Astrocyte (in vitro differentiated cells and primary cell): ENCODE results near the gene IL1RL2. TPM values are rescaled to one million over a fixed set of nuclear protein-coding genes. Genes with fewer than 3 reads are reported as not detected.

Source experiments
- DNase-seq: peaks from one replicate; pipeline ENCODE4 v3.0.0-alpha.2; 2010; ENCODE audit warnings: low read depth
- FAIRE-seq: peaks from 2 replicates; lab custom pipeline; 2011; peaks lifted over from hg19 to GRCh38; lab: Jason Lieb, UNC
- H2AFZ ChIP-seq: 2 replicates; pipeline ENCODE4 v1.6.0; 2012; ENCODE audit warnings: low read depth, low read length, inconsistent platforms
- H3K27ac ChIP-seq: 2 replicates; pipeline ENCODE4 v1.5.1; 2011; ENCODE audit warnings: low read depth, low read length, inconsistent platforms
- H3K27me3 ChIP-seq: 2 replicates; pipeline ENCODE4 v1.6.0; 2011; ENCODE audit warnings: low read length, inconsistent platforms; ENCODE audit not compliant: insufficient read depth
- H3K36me3 ChIP-seq: 2 replicates; pipeline ENCODE4 v1.5.1; 2011; ENCODE audit warnings: low read length, inconsistent platforms; ENCODE audit not compliant: insufficient read depth
- H3K4me1 ChIP-seq: 2 replicates; pipeline ENCODE4 v1.5.1; 2011; ENCODE audit warnings: low read length, inconsistent platforms; ENCODE audit not compliant: insufficient read depth
- H3K4me2 ChIP-seq: 2 replicates; pipeline ENCODE4 v1.6.0; 2012; ENCODE audit warnings: low read length, inconsistent platforms
- H3K4me3 ChIP-seq: 2 replicates; pipeline ENCODE4 v1.5.1; 2011; ENCODE audit warnings: low read depth, mild to moderate bottlenecking, low read length, inconsistent platforms; ENCODE audit not compliant: insufficient read depth
- H3K79me2 ChIP-seq: 2 replicates; pipeline ENCODE4 v1.6.0; 2012; ENCODE audit warnings: mild to moderate bottlenecking, low read length, inconsistent platforms; ENCODE audit not compliant: insufficient read depth
- H3K9ac ChIP-seq: 2 replicates; pipeline ENCODE4 v1.6.0; 2012; ENCODE audit warnings: mild to moderate bottlenecking, low read length, inconsistent platforms
- H3K9me3 ChIP-seq: 2 replicates; pipeline ENCODE4 v1.5.1; 2012; ENCODE audit warnings: low read depth, mild to moderate bottlenecking, low read length, inconsistent platforms; ENCODE audit not compliant: insufficient read depth
- H4K20me1 ChIP-seq: 2 replicates; pipeline ENCODE4 v1.6.0; 2012; ENCODE audit warnings: low read length, inconsistent platforms; ENCODE audit not compliant: insufficient read depth
- H3K27ac Mint-ChIP-seq: one replicate; pipeline ENCODE4 v1.8.0; 2021; ENCODE audit warnings: mild to moderate bottlenecking, mixed read lengths; ENCODE audit not compliant: unreplicated experiment
- H3K27me3 Mint-ChIP-seq: one replicate; pipeline ENCODE4 v1.8.0; 2021; ENCODE audit warnings: low read depth, mixed read lengths; ENCODE audit not compliant: unreplicated experiment
- H3K36me3 Mint-ChIP-seq: one replicate; pipeline ENCODE4 v1.8.0; 2021; ENCODE audit warnings: low read depth, mixed read lengths; ENCODE audit not compliant: unreplicated experiment
- H3K4me1 Mint-ChIP-seq: one replicate; pipeline ENCODE4 v1.8.0; 2021; ENCODE audit warnings: low read depth, mixed read lengths; ENCODE audit not compliant: unreplicated experiment
- H3K4me3 Mint-ChIP-seq: one replicate; pipeline ENCODE4 v1.8.0; 2021; ENCODE audit warnings: mild to moderate bottlenecking, moderate library complexity, mixed read lengths; ENCODE audit not compliant: unreplicated experiment
- H3K9me3 Mint-ChIP-seq: one replicate; pipeline ENCODE4 v1.8.0; 2021; ENCODE audit warnings: mild to moderate bottlenecking, mixed read lengths; ENCODE audit not compliant: unreplicated experiment
- EZH2 ChIP-seq: IDR thresholded peaks from 2 replicates; pipeline ENCODE4 v1.6.1; 2012; ENCODE audit warnings: mild to moderate bottlenecking, low read length, inconsistent platforms; ENCODE audit not compliant: insufficient read depth
- total RNA-seq: library from RNA; stranded (reverse); gene quantifications from 2 replicates; pipeline ENCODE4 v1.2.1, GENCODE V29; 2021
- TF ChIP-seq, protein P1 (sequence below): IDR thresholded peaks from 2 replicates; pipeline ENCODE4 v1.5.1; 2011; ENCODE audit warnings: low read depth, mild to moderate bottlenecking, inconsistent platforms, low read length, moderate library complexity; ENCODE audit not compliant: insufficient read depth

The IL1RL2 gene
- total RNA-seq, 1 donor from 2014 or later, result 0.43 TPM

DNA sequence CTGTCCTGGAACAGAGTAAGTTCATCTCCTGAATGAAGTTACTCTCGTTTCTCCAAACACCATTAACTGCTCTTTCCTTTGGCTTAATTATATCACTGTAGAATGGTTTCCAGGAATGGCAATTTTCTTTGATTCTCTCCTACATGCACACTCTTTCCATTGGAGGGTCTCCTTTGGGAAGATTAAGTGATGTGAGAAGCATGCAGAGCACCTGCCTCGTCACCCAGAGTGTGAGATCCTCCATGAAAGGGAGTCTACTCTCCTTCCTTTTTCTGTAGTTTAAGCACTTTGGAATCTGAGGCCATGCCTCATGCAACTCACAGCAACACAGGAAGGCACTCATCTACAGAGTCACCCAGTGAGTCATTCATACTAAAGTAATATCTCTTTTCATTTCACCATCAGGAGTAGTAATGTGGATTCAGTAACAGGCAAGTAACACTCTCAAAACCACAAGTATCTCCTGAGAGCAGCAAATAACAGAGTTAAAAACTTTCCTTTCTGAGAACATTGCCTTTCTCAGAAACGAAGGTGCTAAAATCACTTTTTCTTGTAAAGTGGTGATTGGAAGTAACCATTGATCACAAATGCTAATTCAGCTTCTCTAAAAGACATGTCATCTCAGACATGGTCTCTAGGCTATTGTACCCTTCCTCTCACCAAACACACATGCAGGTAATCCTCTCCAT lies 71.7 kb downstream of the IL1RL2 start:
- DNase-seq (peak; percentile 97), FAIRE-seq (peak; percentile 97)
- TF ChIP-seq, protein P1, sequence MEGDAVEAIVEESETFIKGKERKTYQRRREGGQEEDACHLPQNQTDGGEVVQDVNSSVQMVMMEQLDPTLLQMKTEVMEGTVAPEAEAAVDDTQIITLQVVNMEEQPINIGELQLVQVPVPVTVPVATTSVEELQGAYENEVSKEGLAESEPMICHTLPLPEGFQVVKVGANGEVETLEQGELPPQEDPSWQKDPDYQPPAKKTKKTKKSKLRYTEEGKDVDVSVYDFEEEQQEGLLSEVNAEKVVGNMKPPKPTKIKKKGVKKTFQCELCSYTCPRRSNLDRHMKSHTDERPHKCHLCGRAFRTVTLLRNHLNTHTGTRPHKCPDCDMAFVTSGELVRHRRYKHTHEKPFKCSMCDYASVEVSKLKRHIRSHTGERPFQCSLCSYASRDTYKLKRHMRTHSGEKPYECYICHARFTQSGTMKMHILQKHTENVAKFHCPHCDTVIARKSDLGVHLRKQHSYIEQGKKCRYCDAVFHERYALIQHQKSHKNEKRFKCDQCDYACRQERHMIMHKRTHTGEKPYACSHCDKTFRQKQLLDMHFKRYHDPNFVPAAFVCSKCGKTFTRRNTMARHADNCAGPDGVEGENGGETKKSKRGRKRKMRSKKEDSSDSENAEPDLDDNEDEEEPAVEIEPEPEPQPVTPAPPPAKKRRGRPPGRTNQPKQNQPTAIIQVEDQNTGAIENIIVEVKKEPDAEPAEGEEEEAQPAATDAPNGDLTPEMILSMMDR, result no peak
- TF ChIP-seq EZH2, result no peak
- Histone ChIP-seq H3K36me3 (no peaks in the 10 kb centered on the region), H3K4me3 (no peak overlapping the region), H3K79me2 (no peaks in the 10 kb centered on the region), H3K4me1 (peaks cover 10% of the 10 kb centered on the region), H3K9ac (peak overlapping the region; percentile 28), H2AFZ (no peak overlapping the region), H3K27me3 (no peaks in the 10 kb centered on the region), H3K4me2 (peak overlapping the region; percentile 48), H3K9me3 (no peaks in the 10 kb centered on the region), H4K20me1 (no peaks in the 10 kb centered on the region), H3K27ac (peak overlapping the region; percentile 68)
- H3K36me3 Mint-ChIP-seq, result no peaks in the 10 kb centered on the region
- H3K4me3 Mint-ChIP-seq, result peak overlapping the region; percentile 63
- peak overlapping the region; percentile 100 for H3K27ac Mint-ChIP-seq
- H3K9me3 Mint-ChIP-seq, result peaks cover 1% of the 10 kb centered on the region
- peaks cover 28% of the 10 kb centered on the region for H3K4me1 Mint-ChIP-seq
- no peaks in the 10 kb centered on the region for H3K27me3 Mint-ChIP-seq

DNA sequence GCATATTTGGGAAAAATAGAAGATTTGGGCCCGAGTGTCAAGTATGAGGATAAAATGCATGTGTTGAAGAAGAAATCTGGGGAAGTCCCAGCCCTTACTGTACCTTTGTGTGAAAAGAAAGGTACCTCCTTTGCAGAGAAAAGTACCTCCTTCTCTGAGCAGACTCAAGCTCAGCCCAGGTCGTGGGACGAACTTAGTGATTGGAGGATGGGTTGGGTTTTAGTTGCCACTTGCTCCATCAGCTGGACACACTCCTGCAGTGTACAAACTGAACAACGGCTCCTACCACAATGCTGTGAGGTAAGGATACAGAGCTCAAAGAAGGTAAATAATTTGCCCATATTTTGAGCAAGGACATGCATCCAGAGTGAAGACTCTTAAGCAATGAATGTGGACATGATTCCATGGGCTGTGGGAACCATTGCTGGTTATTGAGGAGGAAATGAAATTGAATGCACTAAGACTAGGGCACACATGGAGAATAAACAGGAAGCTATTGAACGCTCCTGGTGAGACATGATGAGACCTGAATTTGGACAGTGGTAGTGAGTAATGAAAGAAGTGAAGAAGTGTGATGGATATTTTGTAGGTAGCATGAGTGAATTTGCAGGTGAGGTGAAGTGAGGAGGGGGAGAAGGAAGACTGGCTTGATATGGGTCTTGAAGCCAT lies 74.8 kb downstream of the IL1RL2 start:
- TF ChIP-seq EZH2, result no peak
- TF ChIP-seq, protein P1, result no peak
- FAIRE-seq (peak; percentile 9), DNase-seq (no peak)
- H3K4me2 ChIP-seq, result no peak overlapping the region
- H3K27me3 ChIP-seq, result no peaks in the 10 kb centered on the region
- Mint-ChIP-seq H3K27me3 (peaks cover 2% of the 10 kb centered on the region), H3K4me3 (no peak overlapping the region), H3K4me1 (peaks cover 27% of the 10 kb centered on the region), H3K36me3 (no peaks in the 10 kb centered on the region), H3K9me3 (no peaks in the 10 kb centered on the region), H3K27ac (no peak overlapping the region)
- peaks cover 10% of the 10 kb centered on the region for H3K4me1 ChIP-seq
- no peak overlapping the region for H3K9ac ChIP-seq
- no peak overlapping the region for H3K4me3 ChIP-seq
- H3K79me2 ChIP-seq, result no peaks in the 10 kb centered on the region
- no peak overlapping the region for H2AFZ ChIP-seq
- no peaks in the 10 kb centered on the region for H3K9me3 ChIP-seq
- no peak overlapping the region for H3K27ac ChIP-seq
- no peaks in the 10 kb centered on the region for H3K36me3 ChIP-seq
- no peaks in the 10 kb centered on the region for H4K20me1 ChIP-seq
